NCI-H1048 (cell line): ENCODE measurements around the gene UROC1.

Experiments
- DNase-seq: peaks from one replicate; lab custom pipeline; 2025; lab: John Stamatoyannopoulos, UW

UROC1 gene

DNA sequence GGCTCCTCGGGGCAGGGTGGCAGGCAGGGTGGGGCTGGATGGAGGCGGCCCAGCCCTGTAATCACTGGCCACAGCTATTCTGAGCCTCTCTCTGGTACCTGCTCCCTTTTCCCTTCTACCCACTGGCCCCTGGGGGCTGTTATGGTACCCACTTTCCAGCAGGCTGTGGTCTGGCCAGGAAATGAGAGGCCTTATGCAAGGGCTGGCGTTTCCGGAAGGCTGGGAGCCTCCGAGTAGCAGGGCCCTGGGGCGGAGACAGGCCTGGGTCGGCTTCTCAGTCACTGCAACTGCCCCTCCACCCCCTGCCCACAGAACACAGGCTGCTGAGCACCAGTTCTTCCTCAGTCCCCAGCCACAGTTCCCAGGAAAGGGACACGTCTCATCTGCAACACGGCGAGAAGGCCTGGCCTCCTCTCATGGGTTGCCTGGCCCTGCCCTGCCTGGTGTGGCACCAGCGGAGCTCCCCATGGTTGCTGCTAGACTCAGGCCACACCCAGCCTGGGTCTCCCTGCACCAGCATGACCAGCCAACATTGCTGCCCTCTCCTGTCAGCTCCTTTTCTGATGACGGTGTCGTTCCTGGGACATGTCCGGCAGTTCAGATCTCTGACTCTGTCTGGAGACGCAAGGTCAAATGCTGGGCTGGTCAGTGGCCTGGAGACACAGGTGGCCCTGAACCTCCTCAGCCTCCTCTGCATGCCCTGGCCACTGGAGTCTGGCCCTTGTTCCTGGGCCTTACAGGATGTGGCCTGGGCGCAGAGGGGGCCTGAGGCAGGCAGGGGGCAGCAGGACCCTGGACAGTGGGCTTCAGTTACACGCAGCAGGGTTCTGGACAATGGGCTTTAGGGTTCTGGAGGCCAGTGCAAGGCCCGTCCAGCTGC lies 12.8 kb upstream of the UROC1 start:
- DNase-seq: no peak

DNA sequence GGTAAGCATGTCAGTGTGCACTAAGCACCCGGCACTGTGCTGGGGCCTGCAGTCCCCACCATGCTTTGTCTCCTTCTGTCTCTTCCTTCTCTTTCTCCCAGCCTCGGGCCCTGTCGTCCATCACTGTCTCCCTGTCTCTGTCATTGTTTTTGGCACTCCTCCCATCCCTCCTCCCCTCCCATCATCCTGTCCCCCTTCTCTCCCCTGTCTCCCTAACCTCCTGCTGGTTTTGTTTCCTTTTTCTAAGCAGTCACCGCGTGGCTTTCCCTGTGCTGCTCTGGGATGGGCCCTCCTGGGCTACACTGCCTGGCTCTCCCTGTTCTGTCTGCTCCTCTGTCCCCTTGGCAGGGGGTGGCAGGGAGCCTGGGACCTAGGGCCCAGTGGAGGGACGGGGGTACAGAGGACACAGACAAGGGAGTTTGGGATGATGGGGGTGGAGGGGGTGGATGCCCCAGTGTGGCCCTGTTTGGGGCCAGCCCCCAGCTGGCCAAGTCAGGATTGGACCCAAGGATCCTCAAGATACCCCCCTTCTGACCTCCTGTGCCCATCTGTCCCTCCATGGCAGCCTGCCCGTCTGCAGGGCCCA lies 12.1 kb upstream of the UROC1 start:
- DNase-seq: no peak

DNA sequence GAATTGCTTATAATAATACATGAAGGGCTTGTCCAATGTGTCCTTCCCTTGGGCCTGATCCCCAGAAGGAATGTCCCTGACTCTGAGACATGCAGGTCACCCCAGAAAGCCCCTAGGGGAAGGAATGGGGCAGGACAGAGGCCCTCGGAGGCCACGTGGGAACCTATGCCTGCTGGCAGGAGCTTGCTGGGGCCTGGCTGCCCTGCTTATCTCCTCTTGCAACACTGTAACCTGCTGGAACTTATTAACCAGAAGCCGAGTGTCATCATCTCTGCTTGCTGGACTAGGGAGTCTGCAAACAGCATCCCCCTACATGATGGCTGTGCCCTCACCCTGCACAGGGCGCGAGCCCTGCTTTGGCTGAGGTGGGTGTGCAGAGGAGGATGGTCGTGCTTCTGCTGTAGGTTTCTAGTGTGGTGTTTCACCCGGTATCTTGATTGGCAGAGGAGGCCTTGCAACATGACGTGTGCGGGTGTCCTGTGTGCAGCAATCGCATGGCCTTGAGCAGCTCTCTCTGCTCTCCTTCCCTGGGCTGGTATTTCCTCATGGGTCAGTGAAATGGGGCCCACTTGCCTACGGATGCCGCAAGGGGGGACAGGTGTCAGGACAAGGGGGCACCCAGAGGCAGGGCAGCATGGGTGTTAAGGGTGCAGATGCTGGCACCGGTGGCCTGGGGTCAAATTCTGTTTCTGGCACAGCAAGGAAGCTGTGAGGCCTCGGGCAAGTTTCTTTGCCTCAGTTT lies 11.4 kb upstream of the UROC1 start:
- DNase-seq: no peak

DNA sequence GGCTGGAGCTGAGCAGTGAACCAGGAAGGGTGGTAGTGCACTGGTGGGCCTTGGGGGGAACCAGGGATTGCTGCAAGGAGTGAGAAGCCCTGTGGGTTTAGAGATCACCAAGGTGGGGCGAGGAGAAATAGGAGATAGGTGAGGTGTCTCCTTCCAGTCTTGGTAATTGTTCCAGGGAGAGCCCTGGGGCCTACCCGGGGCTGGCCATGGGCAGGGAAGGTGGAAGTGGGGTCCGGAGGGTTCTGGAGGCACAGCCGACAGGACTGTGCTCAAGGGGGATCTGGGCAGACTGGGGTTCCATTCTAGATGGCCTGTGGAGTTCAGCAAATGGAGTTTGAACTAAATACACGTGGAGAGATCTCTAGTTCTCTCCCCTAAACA lies 10.8 kb upstream of the UROC1 start:
- DNase-seq: no peak

DNA sequence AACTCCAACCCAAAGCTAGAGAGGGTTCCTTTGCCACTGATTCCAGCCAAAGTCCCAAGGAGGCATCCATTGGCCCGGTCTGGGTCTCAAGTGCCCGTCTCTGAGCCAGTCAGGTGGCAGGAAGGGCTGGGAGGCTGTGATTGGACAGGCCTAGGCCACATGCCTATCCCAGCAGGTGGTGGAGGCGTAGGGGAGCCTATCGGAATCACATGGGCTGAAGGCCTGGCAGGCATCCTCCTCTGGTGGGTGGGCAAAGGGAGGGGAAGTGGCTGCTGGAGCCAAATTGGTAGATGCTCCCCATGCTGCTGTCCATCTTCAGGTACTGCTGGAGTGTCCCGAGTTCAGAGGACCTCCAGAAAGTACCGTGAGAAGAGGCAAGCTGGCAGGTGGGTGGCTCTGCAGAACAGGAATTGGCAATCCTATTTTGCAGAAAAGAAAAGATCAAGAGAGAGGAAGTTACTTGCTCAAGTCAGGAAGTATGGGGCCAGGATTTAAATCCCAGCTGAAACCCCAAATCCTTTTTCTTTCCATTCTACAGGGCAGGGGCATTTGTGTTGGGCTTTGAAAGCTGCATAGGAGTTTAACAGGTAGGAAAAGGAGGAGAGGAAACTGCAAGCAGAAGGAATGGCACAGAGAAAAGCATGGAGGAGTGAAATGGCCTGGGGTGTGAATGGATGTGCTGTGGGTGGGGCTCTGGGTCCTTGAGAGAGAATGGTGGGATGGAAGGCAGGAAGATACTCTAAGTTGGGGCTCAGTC lies 10.1 kb upstream of the UROC1 start:
- no peak for DNase-seq

DNA sequence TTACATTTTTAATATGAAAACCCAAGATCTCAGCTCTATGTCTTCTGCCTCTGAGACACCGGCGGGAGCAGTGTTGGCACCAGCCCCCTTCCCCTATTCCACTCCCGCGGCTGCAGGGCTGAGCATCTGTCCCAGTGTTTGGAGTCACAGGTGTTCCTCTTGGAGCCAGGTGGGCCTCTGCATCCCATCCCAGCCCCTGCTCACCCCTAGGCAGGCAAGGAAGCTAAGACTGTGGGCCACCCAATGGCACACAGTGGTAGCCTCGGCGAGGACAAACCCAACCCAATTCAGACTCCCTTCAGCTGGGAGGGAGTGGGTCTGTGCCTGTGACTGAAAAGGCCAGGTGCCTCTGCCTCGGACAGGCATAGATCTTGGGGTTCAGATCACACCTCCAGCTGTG lies 9.4 kb upstream of the UROC1 start:
- no peak for DNase-seq

DNA sequence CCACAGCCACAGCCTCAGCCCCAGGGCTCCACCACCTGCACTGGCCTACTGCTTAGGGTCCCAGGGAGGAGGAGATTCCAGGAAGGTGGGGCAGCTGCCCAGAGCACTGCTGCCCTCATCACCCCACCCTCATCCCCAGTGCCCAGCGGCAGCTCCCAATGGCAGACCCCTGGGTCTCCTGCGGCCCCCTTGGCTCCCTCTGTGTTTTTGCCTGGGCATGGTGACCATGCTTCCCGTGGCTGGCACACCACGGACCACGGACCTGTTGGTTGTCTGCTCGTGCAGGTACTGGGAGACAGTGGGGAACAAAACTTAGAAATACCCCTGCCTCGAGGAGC lies 9.1 kb upstream of the UROC1 start:
- DNase-seq: no peak

DNA sequence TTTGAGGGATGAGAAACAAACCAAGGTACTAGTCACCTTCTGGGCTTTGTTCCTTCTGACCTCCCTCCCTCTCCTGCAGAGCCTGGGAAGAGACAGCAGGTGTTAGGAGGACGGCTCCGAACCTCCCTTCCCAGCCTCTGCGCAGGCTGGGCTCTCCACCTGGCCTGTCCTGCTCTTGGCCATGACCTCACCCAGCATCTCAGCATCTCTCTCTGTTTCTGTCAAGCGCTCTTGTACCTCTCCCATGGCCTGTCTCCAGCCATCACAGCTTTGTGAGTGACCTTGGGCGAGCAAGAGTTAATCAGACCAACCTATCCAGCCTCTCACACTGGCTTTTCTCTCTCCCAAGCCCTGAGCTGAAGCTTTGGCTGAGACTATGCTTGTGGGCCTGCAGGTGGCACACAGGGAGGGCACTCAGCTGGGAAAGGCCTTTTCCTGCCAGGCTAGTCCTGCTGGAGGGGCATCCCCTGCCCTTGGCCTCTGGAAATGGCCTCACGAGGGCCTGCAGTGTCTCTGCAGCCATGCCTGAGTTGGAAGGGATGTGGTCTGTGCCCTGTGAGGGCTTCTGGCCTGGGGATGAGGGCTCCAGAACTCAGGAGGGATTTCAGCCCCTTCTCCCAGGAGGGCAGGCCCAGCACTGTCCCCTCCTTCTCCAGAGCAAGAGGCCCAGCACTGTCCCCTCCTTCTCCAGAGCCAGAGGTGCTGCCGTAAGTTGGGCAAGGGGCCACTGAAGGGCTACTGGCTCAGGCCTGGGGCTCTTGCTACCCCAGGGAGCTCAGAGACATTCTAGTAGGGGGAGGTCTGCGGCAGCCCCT lies 8.5 kb upstream of the UROC1 start:
- no peak for DNase-seq

DNA sequence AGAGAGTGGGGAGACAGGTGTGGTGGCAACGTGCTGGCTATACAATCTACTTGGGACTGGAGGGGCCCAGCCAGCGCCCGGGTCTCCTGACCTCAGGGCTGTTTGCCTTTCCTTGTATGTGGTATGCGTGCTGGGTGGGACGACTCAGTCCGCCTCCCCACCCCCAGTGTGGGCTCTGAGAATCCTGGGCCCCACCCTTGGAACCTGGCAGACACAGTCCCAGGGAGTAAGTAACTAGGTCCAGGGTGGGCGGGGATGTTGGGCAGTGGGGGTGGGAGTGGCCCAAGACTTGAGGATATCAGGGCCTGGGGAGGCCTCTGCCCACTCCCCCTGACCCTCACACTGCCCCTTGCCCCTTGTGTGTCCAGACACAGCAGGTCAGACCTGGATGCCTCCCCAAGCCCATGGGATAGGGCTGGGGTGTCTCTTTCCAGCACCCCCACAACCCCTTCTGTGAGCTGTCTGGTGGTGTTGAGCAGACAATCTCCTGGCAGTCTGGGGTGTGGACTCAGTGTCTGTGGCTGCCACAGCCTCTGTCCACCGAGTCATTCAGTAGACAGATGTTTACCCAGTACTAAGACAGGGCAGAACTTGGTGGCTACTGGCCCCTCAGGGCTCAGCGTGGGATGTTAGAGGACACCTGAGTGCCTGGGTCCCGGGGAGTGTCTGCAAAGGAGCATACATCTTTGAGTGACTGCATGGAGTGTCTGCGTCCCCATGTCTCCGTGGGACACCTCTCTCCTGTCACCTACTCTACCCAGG lies 7.7 kb upstream of the UROC1 start:
- DNase-seq: no peak

DNA sequence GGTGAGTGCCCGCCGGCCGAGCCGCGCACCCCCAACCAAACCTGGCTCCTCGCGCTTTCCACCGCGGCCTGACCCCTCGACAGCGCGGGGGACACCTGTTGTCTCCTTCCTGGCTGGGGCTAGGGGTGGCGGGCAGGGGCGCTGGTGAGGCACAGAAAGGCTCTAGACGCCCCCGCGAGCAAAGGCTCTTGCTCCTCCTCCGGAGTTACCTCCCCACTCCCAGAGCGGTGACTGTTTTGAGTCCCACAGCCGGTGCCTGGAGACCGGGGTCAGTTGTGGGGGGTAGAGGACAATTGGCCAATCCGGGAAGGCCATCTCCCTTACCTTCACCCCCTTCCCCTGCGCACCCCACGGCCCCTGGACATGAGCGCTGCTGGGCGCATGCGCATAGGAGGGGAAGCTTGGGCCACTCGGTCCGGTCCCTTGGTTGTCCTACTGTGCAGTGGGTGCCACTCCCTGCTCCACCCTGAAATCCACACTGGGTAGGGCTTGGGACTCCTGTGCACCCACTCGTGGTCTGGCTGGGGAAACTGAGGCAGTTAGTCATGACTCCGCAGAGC lies 6.9 kb upstream of the UROC1 start:
- DNase-seq: no peak

DNA sequence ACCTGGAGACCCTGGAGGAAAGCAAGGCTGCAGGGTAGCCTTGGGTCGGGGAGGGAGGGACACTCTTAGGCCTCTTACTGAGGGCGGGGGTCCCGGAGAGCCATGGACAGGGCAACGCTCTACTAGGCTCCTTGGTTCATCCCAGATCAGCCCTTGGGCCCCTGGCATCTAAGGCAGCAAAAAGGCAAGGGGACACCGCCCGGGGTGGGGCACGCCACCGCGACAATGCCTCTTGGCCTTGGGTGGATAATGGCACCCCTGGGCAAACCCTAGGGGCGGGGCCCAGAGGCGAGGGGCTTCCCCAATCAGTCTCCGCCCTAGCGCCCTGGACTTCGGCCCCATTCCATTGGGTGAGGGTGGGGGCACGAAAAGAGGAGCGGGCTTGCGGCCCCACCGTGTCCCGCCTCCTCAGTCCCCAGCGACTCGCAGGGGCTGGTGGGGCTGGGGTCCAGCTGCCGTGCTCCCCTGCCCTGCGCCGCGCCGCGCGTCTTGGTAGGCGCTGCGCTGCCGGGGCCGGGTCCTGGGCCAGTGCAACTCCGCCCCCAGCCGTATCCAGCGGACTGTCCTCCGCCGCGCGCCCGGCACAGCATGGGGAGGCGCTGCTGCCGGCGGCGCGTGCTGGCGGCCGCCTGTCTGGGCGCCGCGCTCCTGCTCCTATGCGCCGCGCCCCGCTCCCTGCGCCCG lies 6.3 kb upstream of the UROC1 start, which contains the start of gene CHST13:
Gene CHST13, plus strand, starts transcription at position 411 of the 684 bp plus-strand sequence. Its CDS starts 178 bp downstream, at position 589.
- no peak for DNase-seq

DNA sequence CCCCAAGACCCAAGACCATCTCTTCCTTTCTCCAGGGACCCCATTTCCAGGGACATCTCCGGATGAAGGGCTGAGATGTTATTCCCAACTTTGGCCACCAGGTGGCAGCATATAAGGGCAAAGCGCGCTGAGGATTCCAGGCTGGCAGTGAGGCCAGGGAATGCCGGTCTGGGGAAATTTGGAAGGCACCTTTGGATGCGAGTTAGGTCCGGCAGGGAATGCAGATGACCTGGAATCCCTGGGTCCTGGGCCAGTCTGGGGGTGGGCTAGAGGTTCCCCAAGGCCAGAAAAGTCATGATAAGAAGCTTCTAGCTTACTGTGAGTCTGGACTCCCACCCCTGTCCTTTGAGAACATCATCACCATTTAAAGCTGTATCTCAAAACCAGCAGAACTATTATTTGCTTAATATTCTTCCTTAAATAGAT lies 4.8 kb upstream of the UROC1 start:
- no peak for DNase-seq

DNA sequence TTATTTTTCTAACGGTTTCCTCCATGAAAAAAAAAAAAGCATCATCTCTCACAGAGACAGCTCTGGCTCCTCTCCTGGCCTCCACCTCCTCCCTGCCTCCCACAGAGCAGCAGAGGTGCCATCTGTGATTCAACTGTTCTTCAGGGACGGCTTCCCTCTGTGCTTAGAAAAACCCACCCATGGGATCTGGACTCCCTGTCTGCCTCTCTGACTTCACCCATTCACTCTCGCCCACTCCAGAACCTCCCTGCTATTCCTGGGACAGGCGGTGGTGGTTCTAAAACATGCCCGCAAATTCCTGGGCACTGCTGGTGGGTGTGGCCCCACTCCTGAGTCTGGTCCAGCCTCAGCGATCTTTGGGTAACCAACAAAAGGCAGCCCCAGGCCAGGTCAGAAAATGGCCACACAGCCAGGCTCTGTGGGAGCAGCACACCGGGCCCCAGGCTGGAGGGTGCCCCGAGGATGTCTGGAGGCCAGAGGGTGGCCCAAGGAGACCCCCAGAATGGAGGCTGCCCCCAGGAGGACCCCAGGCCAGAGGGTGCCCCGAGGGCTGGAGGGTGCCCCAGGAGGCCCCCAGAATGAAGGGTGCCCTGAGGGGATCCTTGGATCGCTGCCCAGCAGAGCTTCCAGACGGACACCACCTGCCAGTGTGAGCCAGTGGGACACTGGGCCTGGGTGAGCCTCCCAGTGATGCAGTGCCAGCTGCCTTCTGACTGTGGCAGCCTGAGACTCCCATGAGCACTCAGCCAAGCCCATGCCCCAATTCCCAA lies 3.7 kb upstream of the UROC1 start:
- no peak for DNase-seq

DNA sequence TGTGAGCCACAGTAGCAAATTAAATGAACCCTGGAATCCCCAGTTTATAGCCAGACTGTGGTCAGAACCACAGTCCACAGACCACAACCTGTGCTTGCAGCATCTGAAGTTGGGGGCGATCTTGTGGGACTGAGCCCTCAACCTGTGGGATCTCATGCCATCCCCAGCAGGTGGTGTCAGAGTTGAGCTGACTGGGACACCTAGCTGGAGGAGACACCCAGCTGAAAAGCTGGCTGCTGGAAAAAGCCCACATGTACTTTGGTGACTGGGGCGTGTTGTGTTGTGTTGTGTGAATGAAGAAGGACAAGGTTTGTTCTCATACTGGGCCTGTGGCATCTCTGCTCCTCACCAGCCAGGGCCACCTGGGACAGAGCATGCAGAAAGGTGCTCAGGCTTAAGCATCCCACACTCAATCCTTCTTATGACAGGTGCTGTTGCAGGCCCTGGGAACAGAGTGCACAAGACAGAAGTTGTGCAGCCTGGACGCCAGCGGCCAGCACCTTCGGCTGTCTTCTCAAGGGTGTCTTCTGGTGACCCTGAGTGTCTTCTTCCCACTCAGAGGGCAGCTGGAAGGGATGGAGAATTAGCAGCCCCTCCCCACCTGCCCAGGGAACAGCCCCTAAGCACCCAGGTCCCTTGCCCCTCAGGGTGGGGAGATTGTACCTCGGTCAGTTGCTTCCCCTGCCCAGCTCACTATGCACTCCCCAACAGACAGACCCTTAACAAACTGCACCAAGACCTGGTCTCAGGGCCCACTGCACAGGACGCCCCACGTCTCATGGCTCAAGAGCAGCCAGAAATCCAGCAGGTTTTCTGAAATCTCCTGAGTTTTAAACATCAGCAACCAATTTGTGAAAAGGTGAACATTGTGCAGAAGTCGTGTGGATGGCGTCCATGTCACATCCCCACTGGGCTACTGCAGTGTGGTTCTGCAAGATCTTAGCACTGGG lies 2.2 kb upstream of the UROC1 start:
- no peak for DNase-seq

DNA sequence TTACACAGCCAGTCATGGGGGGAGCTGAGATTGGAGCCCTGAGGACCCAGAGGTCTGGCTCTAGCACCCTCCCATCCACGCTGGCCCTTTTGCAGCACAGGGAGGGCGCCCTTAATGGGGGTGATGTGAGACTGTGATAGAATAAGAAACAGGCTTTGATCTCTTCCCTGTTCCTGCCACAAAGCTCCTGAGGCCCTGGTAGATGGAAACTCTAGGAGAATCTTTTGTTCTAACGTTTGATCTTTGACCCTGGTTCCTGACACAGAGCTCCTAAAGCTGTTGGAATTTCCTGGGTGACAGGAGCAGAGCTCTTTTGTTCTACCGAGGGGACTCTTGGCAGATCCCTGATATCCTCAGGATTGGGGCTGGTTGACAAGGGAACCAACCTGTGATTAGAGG lies 1.2 kb upstream of the UROC1 start:
- no peak for DNase-seq

DNA sequence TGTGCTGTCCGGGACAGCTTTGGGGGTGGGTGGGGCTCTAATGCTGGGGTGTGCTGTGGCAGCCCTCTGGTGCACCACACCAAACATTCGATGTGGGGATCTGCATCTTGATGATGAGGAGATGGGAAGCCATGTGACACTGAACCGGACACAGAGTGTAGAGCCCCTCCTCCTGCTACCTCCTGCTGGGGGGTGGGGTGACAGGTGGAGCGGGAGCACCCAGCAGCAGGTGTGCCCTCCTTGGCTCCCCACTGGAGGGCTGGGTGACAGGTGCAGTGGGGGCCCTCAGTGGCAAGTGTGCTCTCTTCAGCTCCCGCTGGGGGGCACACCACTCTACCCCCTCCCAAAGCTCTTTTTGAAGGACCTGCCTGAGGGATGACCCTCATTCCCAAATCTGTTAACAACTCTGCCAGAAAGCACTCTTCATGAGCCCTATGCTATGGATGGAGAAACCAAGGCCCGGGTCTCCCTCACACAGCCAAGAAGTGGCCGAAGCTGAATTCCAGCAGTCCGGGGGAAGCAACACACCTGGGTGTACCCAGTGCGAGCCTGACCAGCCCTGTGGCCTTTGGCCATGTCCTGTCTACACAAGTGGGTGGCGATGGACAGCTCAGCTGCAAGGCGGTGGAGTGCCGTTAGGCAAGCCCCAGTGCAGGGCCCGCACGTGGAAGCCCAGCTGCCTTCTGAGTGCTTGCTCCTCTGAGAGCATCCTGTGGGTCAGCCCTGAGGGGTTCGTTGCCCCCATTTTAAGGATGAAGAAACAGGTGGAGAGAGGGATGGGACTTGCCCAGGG lies 609 bp upstream of the UROC1 start:
- DNase-seq: no peak

DNA sequence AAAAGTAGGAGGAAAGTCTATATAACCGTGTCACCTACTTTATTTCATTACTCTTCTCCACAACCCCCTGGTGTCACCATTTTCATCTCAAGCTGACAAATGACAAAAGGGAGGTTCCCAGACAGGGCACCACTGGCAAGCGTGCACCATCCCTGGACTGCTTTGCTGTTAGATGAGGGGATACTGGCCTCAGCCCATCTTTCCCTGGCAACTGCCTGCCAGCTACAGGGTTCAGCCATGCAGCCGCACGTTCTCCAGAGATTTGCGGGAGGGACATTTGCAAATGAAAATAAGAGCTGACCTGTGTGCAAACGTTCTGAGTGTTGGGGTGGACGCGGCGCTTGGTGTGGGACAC lies 660 bp downstream of the UROC1 start:
- DNase-seq: no peak
